Tibial nerve (tissue), 3 donors: Measurements from ENCODE around the gene ITGB6.

Source experiments
- POLR2A ChIP-seq, 2 donors: fragments of 450-650 bp; IDR thresholded peaks; one replicate each; pipeline ENCODE4 v1.6.1; 2017; ENCODE audit warnings: antibody characterized with exemption in 2 of 2, mild to moderate bottlenecking in 2 of 2, moderate library complexity in 2 of 2
- TF ChIP-seq, protein P1 (sequence below), 5 experiments: fragments of 200-600 bp in 3 of 5; fragments of 450-650 bp in 2 of 5; sonication (generic) in 3 of 5; IDR thresholded peaks; one replicate each; pipeline ENCODE4 v1.5.1; 2016 to 2019; ENCODE audit warnings: antibody characterized with exemption in 5 of 5, mild to moderate bottlenecking in 3 of 5, moderate library complexity in 2 of 5

- TF ChIP-seq, protein P1, sequence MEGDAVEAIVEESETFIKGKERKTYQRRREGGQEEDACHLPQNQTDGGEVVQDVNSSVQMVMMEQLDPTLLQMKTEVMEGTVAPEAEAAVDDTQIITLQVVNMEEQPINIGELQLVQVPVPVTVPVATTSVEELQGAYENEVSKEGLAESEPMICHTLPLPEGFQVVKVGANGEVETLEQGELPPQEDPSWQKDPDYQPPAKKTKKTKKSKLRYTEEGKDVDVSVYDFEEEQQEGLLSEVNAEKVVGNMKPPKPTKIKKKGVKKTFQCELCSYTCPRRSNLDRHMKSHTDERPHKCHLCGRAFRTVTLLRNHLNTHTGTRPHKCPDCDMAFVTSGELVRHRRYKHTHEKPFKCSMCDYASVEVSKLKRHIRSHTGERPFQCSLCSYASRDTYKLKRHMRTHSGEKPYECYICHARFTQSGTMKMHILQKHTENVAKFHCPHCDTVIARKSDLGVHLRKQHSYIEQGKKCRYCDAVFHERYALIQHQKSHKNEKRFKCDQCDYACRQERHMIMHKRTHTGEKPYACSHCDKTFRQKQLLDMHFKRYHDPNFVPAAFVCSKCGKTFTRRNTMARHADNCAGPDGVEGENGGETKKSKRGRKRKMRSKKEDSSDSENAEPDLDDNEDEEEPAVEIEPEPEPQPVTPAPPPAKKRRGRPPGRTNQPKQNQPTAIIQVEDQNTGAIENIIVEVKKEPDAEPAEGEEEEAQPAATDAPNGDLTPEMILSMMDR (IDR thresholded peaks at IDR 0.05): no peak
- no peak for TF ChIP-seq POLR2A (IDR thresholded peaks at IDR 0.05)
Observed at GRCh38 chr2:160140471-160140870, 59.6 kb downstream of the ITGB6 start.
